Measurements from ENCODE around the gene SLC22A5.

The SLC22A5 gene

GRCh38 chr5:132364319-132364718 lies 5.2 kb upstream of the SLC22A5 start:
- Histone ChIP-seq H3K36me3 (ENCODE audit: control insufficient read depth, low read length) (no peaks in the 10 kb centered on the region), H4K20me1 (ENCODE audit: control insufficient read depth, insufficient read depth, low read depth, low read length) (no peaks in the 10 kb centered on the region), H3K27me3 (ENCODE audit: control insufficient read depth, low read length) (no peaks in the 10 kb centered on the region), H3K9me2 (replicated peaks; ENCODE audit: control insufficient read depth, low read length) (no peaks in the 10 kb centered on the region), H3K9me3 (ENCODE audit: control insufficient read depth, insufficient read depth, low read length) (no peaks in the 10 kb centered on the region), H3K4me2 (ENCODE audit: low read length) (no peak overlapping the region), H3K4me3 (ENCODE audit: low read length) (no peak overlapping the region), H3K79me2 (ENCODE audit: control insufficient read depth, low read length) (no peaks in the 10 kb centered on the region), H3F3A (ENCODE audit: control insufficient read depth, insufficient read depth) (no peaks in the 10 kb centered on the region), H3K27ac (ENCODE audit: low read depth, low read length) (no peak overlapping the region), H3K4me1 (ENCODE audit: control insufficient read depth, low read length) (no peaks in the 10 kb centered on the region)
- TF ChIP-seq CTCF (IDR thresholded peaks at IDR 0.05; ENCODE audit: low read depth, low read length, poor library complexity, severe bottlenecking) (no peak), EZH2phosphoT487 (IDR thresholded peaks at IDR 0.05; ENCODE audit: borderline replicate concordance, low read length) (no peak)

GRCh38 chr5:132365213-132365612 lies 4.3 kb upstream of the SLC22A5 start:
- Histone ChIP-seq H3K27ac (ENCODE audit: low read depth, low read length) (no peak overlapping the region), H3K27me3 (ENCODE audit: control insufficient read depth, low read length) (peaks cover 2% of the 10 kb centered on the region; the same call in 1 of the 2 replicates), H3K4me1 (ENCODE audit: control insufficient read depth, low read length) (peaks cover 5% of the 10 kb centered on the region), H4K20me1 (ENCODE audit: control insufficient read depth, insufficient read depth, low read depth, low read length) (no peaks in the 10 kb centered on the region), H3K4me3 (ENCODE audit: low read length) (no peak overlapping the region), H3F3A (ENCODE audit: control insufficient read depth, insufficient read depth) (no peaks in the 10 kb centered on the region), H3K4me2 (ENCODE audit: low read length) (no peak overlapping the region), H3K36me3 (ENCODE audit: control insufficient read depth, low read length) (no peaks in the 10 kb centered on the region), H3K9me2 (replicated peaks; ENCODE audit: control insufficient read depth, low read length) (no peaks in the 10 kb centered on the region), H3K79me2 (ENCODE audit: control insufficient read depth, low read length) (no peaks in the 10 kb centered on the region), H3K9me3 (ENCODE audit: control insufficient read depth, insufficient read depth, low read length) (no peaks in the 10 kb centered on the region)
- no peak for TF ChIP-seq EZH2phosphoT487 (IDR thresholded peaks at IDR 0.05; ENCODE audit: borderline replicate concordance, low read length)
- TF ChIP-seq CTCF (IDR thresholded peaks at IDR 0.05; ENCODE audit: low read depth, low read length, poor library complexity, severe bottlenecking): no peak

- Histone ChIP-seq H3K4me3 (ENCODE audit: low read length) (no peak overlapping the region), H3K79me2 (ENCODE audit: control insufficient read depth, low read length) (no peaks in the 10 kb centered on the region), H3K4me1 (ENCODE audit: control insufficient read depth, low read length) (peaks cover 10% of the 10 kb centered on the region), H3K27ac (ENCODE audit: low read depth, low read length) (no peak overlapping the region), H3K27me3 (ENCODE audit: control insufficient read depth, low read length) (peaks cover 4% of the 10 kb centered on the region; the same call in 1 of the 2 replicates), H3K36me3 (ENCODE audit: control insufficient read depth, low read length) (no peaks in the 10 kb centered on the region), H3K9me2 (replicated peaks; ENCODE audit: control insufficient read depth, low read length) (no peaks in the 10 kb centered on the region), H3K4me2 (ENCODE audit: low read length) (no peak overlapping the region), H3F3A (ENCODE audit: control insufficient read depth, insufficient read depth) (peaks cover 2% of the 10 kb centered on the region; the same call in 1 of the 2 replicates), H3K9me3 (ENCODE audit: control insufficient read depth, insufficient read depth, low read length) (no peaks in the 10 kb centered on the region), H4K20me1 (ENCODE audit: control insufficient read depth, insufficient read depth, low read depth, low read length) (no peaks in the 10 kb centered on the region)
- TF ChIP-seq CTCF (IDR thresholded peaks at IDR 0.05; ENCODE audit: low read depth, low read length, poor library complexity, severe bottlenecking) (no peak), EZH2phosphoT487 (IDR thresholded peaks at IDR 0.05; ENCODE audit: borderline replicate concordance, low read length) (no peak)
Measured at GRCh38 chr5:132368186-132368585, 1.3 kb upstream of the SLC22A5 start.
